IMR-90 (cell line): ENCODE measurements around the gene ID3. TPM values are rescaled to one million over a fixed set of nuclear protein-coding genes. Genes with fewer than 3 reads are reported as not detected.
A peak's percentile ranks its signal among the peaks of the same experiment; 100 is the strongest.

ENCODE experiments used
- ATAC-seq: fragments of 200-7000 bp; cut with Tn5 transposase; 2 replicates; pipeline ENCODE4 v1.9.1; 2020; ENCODE audit warnings: low read depth, mild to moderate bottlenecking, moderate library complexity
- BruUV-seq: library from RNA; stranded (reverse); fragments of 400-500 nt; replicated peaks from 2 replicates; lab custom pipeline; 2021; lab: Mats Ljungman, UMichigan
- CTCF ChIA-PET: fragments of 300-600 bp; formaldehyde crosslinking; extraction: SDS; loops from one replicate; lab custom pipeline; 2021; ENCODE audit warnings: antibody characterized with exemption; lab: Yijun Ruan, JAX
- POLR2A ChIA-PET: fragments of 300-600 bp; sonication (Branson Sonifier 250); formaldehyde crosslinking; loops from one replicate; lab custom pipeline; 2022; ENCODE audit warnings: antibody characterized with exemption; ENCODE audit not compliant: unreplicated experiment; lab: Charles Lee
- DNase-seq: peaks from one replicate; pipeline ENCODE4 v3.0.0; 2013
- H2AFZ ChIP-seq: replicated peaks from 2 replicates; pipeline ENCODE3; 2013; ENCODE audit warnings: low read length, mild to moderate bottlenecking; ENCODE audit not compliant: poor library complexity
- H2AK5ac ChIP-seq: 2 replicates; pipeline ENCODE4 v1.6.1; 2013; ENCODE audit warnings: low read depth, low read length, inconsistent platforms
- H2AK9ac ChIP-seq: replicated peaks from 2 replicates; pipeline ENCODE3; 2013; ENCODE audit warnings: mild to moderate bottlenecking, low read depth, low read length, moderate library complexity; ENCODE audit not compliant: poor library complexity
- H2BK120ac ChIP-seq: 2 replicates; pipeline ENCODE4 v1.6.1; 2013; ENCODE audit warnings: low read depth, low read length, inconsistent platforms
- H2BK15ac ChIP-seq: 3 replicates; pipeline ENCODE4 v1.6.1; 2013; ENCODE audit warnings: low read depth, low read length, inconsistent platforms
- H2BK20ac ChIP-seq: 2 replicates; pipeline ENCODE4 v1.6.1; 2013; ENCODE audit warnings: low read depth, mild to moderate bottlenecking, inconsistent platforms, low read length, moderate library complexity
- H2BK5ac ChIP-seq: 2 replicates; pipeline ENCODE4 v1.6.1; 2013; ENCODE audit warnings: mild to moderate bottlenecking, low read depth, low read length, inconsistent platforms; ENCODE audit not compliant: poor library complexity, severe bottlenecking
- H3K14ac ChIP-seq: replicated peaks from 2 replicates; pipeline ENCODE4 v1.6.1; 2013; ENCODE audit warnings: low read depth, low read length, inconsistent platforms
- H3K18ac ChIP-seq: 2 replicates; pipeline ENCODE4 v1.6.1; 2013; ENCODE audit warnings: low read depth, low read length, control low read depth
- H3K23ac ChIP-seq: 2 replicates; pipeline ENCODE4 v1.6.1; 2013; ENCODE audit warnings: low read depth, low read length, inconsistent platforms
- H3K27ac ChIP-seq: 2 replicates; pipeline ENCODE4 v1.5.1; 2013; ENCODE audit warnings: mild to moderate bottlenecking, control low read depth, low read length; ENCODE audit not compliant: insufficient read depth
- H3K27me3 ChIP-seq: 2 replicates; pipeline ENCODE4 v1.6.1; 2013; ENCODE audit warnings: low read length; ENCODE audit not compliant: control insufficient read depth, insufficient read depth
- H3K36me3 ChIP-seq: 2 replicates; pipeline ENCODE4 v1.6.1; 2013; ENCODE audit warnings: low read length, mixed read lengths; ENCODE audit not compliant: control insufficient read depth, insufficient read depth
- H3K4ac ChIP-seq: 2 replicates; pipeline ENCODE4 v1.6.1; 2013; ENCODE audit warnings: low read depth, low read length, inconsistent platforms
- H3K4me1 ChIP-seq: 2 replicates; pipeline ENCODE4 v1.6.1; 2013; ENCODE audit warnings: low read length, mixed read lengths; ENCODE audit not compliant: control insufficient read depth, insufficient read depth
- H3K4me2 ChIP-seq: 2 replicates; pipeline ENCODE4 v1.6.1; 2013; ENCODE audit warnings: low read depth, mild to moderate bottlenecking, control low read depth, low read length, moderate library complexity
- H3K4me3 ChIP-seq: 2 replicates; pipeline ENCODE4 v1.5.1; 2013; ENCODE audit warnings: low read depth, mild to moderate bottlenecking, control low read depth, low read length, moderate library complexity; ENCODE audit not compliant: insufficient read depth
- H3K56ac ChIP-seq: 2 replicates; pipeline ENCODE4 v1.6.1; 2013; ENCODE audit warnings: low read length, inconsistent platforms; ENCODE audit not compliant: insufficient read depth; ENCODE audit errors: extremely low read depth
- H3K79me1 ChIP-seq, 2 experiments: 2 replicates each; pipeline ENCODE4 v1.6.1; 2013; ENCODE audit warnings: low read length in 2 of 2, inconsistent platforms in 1 of 2, low read depth in 1 of 2
- H3K9ac ChIP-seq: 2 replicates; pipeline ENCODE4 v1.6.1; 2013; ENCODE audit warnings: low read depth, low read length, control low read depth
- H3K9me1 ChIP-seq: 2 replicates; pipeline ENCODE4 v1.6.1; 2013; ENCODE audit warnings: low read length, inconsistent platforms; ENCODE audit not compliant: insufficient read depth
- H3K9me3 ChIP-seq: 2 replicates; pipeline ENCODE4 v1.6.1; 2013; ENCODE audit warnings: low read length; ENCODE audit not compliant: control insufficient read depth, insufficient read depth
- H4K20me1 ChIP-seq: 2 replicates; pipeline ENCODE4 v1.6.1; 2013; ENCODE audit warnings: low read length, inconsistent platforms; ENCODE audit not compliant: insufficient read depth
- H4K5ac ChIP-seq: 2 replicates; pipeline ENCODE4 v1.6.1; 2013; ENCODE audit warnings: mild to moderate bottlenecking, low read depth, low read length, control low read depth
- H4K8ac ChIP-seq, 2 experiments: 2 replicates each; pipeline ENCODE4 v1.6.1; 2013; ENCODE audit warnings: low read depth in 2 of 2, low read length in 2 of 2, control low read depth in 1 of 2, inconsistent platforms in 1 of 2
- H4K91ac ChIP-seq: 2 replicates; pipeline ENCODE4 v1.6.1; 2013; ENCODE audit warnings: low read depth, low read length, inconsistent platforms; ENCODE audit not compliant: insufficient read depth
- ELK1 ChIP-seq: fragments of 150-350 bp; IDR thresholded peaks from 2 replicates; pipeline ENCODE4 v1.6.1; 2016; ENCODE audit warnings: low read depth, mild to moderate bottlenecking, low read length, moderate library complexity, borderline replicate concordance
- FOS ChIP-seq: fragments of 150-350 bp; IDR thresholded peaks from 2 replicates; pipeline ENCODE4 v1.6.1; 2016; ENCODE audit warnings: low read depth, low read length
- MXI1 ChIP-seq: IDR thresholded peaks from 2 replicates; pipeline ENCODE4 v1.6.1; 2012; ENCODE audit warnings: low read depth, mild to moderate bottlenecking, low read length, moderate library complexity, borderline replicate concordance
- NFE2L2 ChIP-seq: fragments of 150-350 bp; IDR thresholded peaks from 2 replicates; pipeline ENCODE4 v1.6.1; 2016; ENCODE audit warnings: low read depth, mild to moderate bottlenecking, low read length
- WGBS, 2 experiments: methylation state at CpG; one replicate each; pipeline versions ENCODE4 v1.1.5 to v1.1.7; 2013; ENCODE audit warnings: missing lambda C conversion rate in 2 of 2; ENCODE audit not compliant: insufficient read length in 1 of 2; ENCODE audit errors: extremely low coverage in 2 of 2; 5-methylcytosine and 5-hydroxymethylcytosine counted together
- dilution Hi-C: fragments of 300-500 bp; cut with HindIII; formaldehyde crosslinking; loops from one replicate; pipeline ENCODE4 v1.14.3; 2018; ENCODE audit warnings: low sequenced_read_pairs; ENCODE audit not compliant: unreplicated experiment
- in situ Hi-C: fragments of 300-500 bp; cut with MboI; formaldehyde crosslinking; loops from 3 replicates; pipeline ENCODE4 v1.14.3; 2019; ENCODE audit warnings: low sequenced_read_pairs, inconsistent platforms, mixed read lengths
- intact Hi-C: fragments of 100-400 bp; cut with micrococcal nuclease; formaldehyde crosslinking; loops from 2 replicates; pipeline ENCODE4 v1.10.0; 2022
- polyA plus RNA-seq, 3 experiments: library from polyadenylated mRNA; depleted of rRNA; stranded (reverse); fragments of >200 nt; gene quantifications; 2 replicates each; pipeline ENCODE4 v1.2.3, GENCODE V29; 2012; ENCODE audit warnings: low replicate concordance in 1 of 3
- total RNA-seq: library from RNA; depleted of rRNA; stranded (reverse); fragments of >200 nt; gene quantifications from 2 replicates; pipeline ENCODE4 v1.2.3, GENCODE V29; 2012

ID3 gene
- total and polyA plus RNA-seq, 2 of the 4 experiments (the other 2 are of a cell fraction): 109 to 304 TPM

GRCh38 chr1:23528250-23528978 lies 30.9 kb downstream of the ID3 start (continued):
- no peak for TF ChIP-seq MXI1

GRCh38 chr1:23527900-23528249 lies 31.4 kb downstream of the ID3 start:
- ChIA-PET CTCF (no interaction called here), POLR2A (no interaction called here)
- no TSS peak for BruUV-seq
- H2AK9ac ChIP-seq: no peak overlapping the region
- H3K9me3 ChIP-seq: no peaks in the 10 kb centered on the region
- no peak overlapping the region for H4K91ac ChIP-seq
- no peaks in the 10 kb centered on the region for H3K36me3 ChIP-seq
- in situ Hi-C loops (no loop called here), dilution Hi-C loops (no loop called here), intact Hi-C loops (no loop called here)
- H2BK15ac ChIP-seq: no peak overlapping the region
- 0 out of 2 replicates have a peak, but pooled peaks cover 2% of the 10 kb centered on the region for H3K9me1 ChIP-seq
- TF ChIP-seq NFE2L2: no peak
- TF ChIP-seq ELK1: no peak
- TF ChIP-seq FOS: no peak
- TF ChIP-seq MXI1: no peak
- no peaks in the 10 kb centered on the region for H4K20me1 ChIP-seq
- H2BK20ac ChIP-seq: no peak overlapping the region
- H2BK5ac ChIP-seq: no peak overlapping the region
- H3K4me2 ChIP-seq: no peak overlapping the region
- H3K27me3 ChIP-seq: no peaks in the 10 kb centered on the region
- ATAC-seq (no peak), DNase-seq (no peak)
- 90% methylated on average over 3 of the region's 6 CpGs; no CpG with 5 or more reads in 1 of the 2 experiments for whole genome bisulfite sequencing, 2 experiments
- no peak overlapping the region for H3K14ac ChIP-seq
- peaks cover 9% of the 10 kb centered on the region; the same call in 1 of the 2 replicates for H3K4me1 ChIP-seq
- peak overlapping the region; percentile 66 for H2AFZ ChIP-seq
- H3K79me1 ChIP-seq: peaks cover 0 to 7% of the 10 kb centered on the region in 2 experiments; a peak in 1 of 4 replicates
- no peak overlapping the region for H2BK120ac ChIP-seq
- H4K8ac ChIP-seq: no peak overlapping the region
- no peak overlapping the region for H3K4ac ChIP-seq
- H3K23ac ChIP-seq: no peak overlapping the region
- H3K56ac ChIP-seq: no peak overlapping the region
- H4K5ac ChIP-seq: no peak overlapping the region
- H3K4me3 ChIP-seq: no peak overlapping the region
- H3K18ac ChIP-seq: no peak overlapping the region
- no peak overlapping the region for H3K27ac ChIP-seq
- no peak overlapping the region for H3K9ac ChIP-seq
- no peak overlapping the region for H2AK5ac ChIP-seq
